Testis (tissue), 2 donors: ENCODE data around the gene GLCE.

Source experiments
- CTCF ChIP-seq, 3 experiments: fragments of 450-650 bp in 2 of 3; fragments of 200-600 bp in 1 of 3; sonication (generic) in 1 of 3; IDR thresholded peaks; one replicate each; pipeline ENCODE4 v1.5.1; 2016 to 2019; ENCODE audit warnings: antibody characterized with exemption in 3 of 3, mild to moderate bottlenecking in 2 of 3, moderate library complexity in 1 of 3
- POLR2A ChIP-seq: fragments of 450-650 bp; IDR thresholded peaks from one replicate; pipeline ENCODE4 v1.6.1; 2017; ENCODE audit warnings: antibody characterized with exemption, mild to moderate bottlenecking, moderate library complexity

- TF ChIP-seq CTCF (IDR thresholded peaks at IDR 0.05) (no peak), POLR2A (no peak)
These were observed 92.7 kb downstream of the GLCE start for GRCh38 chr15:69253156-69253555.
